GM12878 (cell line): ENCODE data around the gene YES1. TPM values are rescaled to one million over a fixed set of nuclear protein-coding genes. Genes with fewer than 3 reads are reported as not detected.
"Not testable (repeated sequence)": the region's sequence is repeated elsewhere in the genome, so short reads cannot be mapped to it uniquely, and the experiment has no call there.

Experiments
- ATAC-seq: fragments of 200-7000 bp; cut with Tn5 transposase; 3 replicates; pipeline ENCODE4 v1.9.1; 2020; ENCODE audit warnings: mild to moderate bottlenecking, moderate library complexity
- BruUV-seq: library from RNA; stranded (reverse); fragments of 400-500 nt; replicated peaks from 2 replicates; lab custom pipeline; 2021; lab: Mats Ljungman, UMichigan
- CTCF ChIA-PET: fragments of 300-600 bp; sonication (Branson Sonifier 250); formaldehyde crosslinking; extraction: SDS; loops from one replicate; lab custom pipeline; 2021; ENCODE audit warnings: inconsistent platforms; lab: Yijun Ruan, JAX
- POLR2A ChIA-PET: fragments of 350-600 bp; formaldehyde crosslinking; extraction: SDS; loops from one replicate; lab custom pipeline; 2021; ENCODE audit warnings: inconsistent platforms; lab: Charles Lee
- RAD21 ChIA-PET: fragments of 300-600 bp; sonication (Branson Sonifier 250); formaldehyde crosslinking; loops from one replicate; lab custom pipeline; 2023; ENCODE audit warnings: antibody characterized with exemption; ENCODE audit not compliant: unreplicated experiment; lab: Charles Lee
- SMC1A ChIA-PET: fragments of 300-600 bp; sonication (Branson Sonifier 250); formaldehyde crosslinking; loops from one replicate; lab custom pipeline; 2023; ENCODE audit not compliant: unreplicated experiment, uncharacterized antibody; lab: Charles Lee
- DNase-seq: peaks from one replicate; pipeline ENCODE4 v3.0.0-alpha.2; 2011; ENCODE audit warnings: low read depth, low spot score
- FAIRE-seq: peaks from 3 replicates; lab custom pipeline; 2011; peaks lifted over from hg19 to GRCh38; lab: Jason Lieb, UNC
- H2AFZ ChIP-seq: 2 replicates; pipeline ENCODE4 v1.6.0; 2011; ENCODE audit warnings: low read depth, low read length, control low read depth; ENCODE audit not compliant: control insufficient read depth
- H3K27ac ChIP-seq: 2 replicates; pipeline ENCODE4 v1.5.1; 2011; ENCODE audit warnings: control low read depth; ENCODE audit not compliant: control insufficient read depth, insufficient read depth
- H3K27me3 ChIP-seq, 2 experiments: replicated peaks in 1 of 2; 2 replicates each; pipeline versions ENCODE4 v1.6.0 to v1.6.1; 2011; ENCODE audit warnings: low read length in 1 of 2; ENCODE audit not compliant: control insufficient read depth in 2 of 2, insufficient read depth in 2 of 2
- H3K36me3 ChIP-seq, 2 experiments: 2 replicates each; pipeline ENCODE4 v1.5.1; 2011; ENCODE audit warnings: low read length in 1 of 2; ENCODE audit not compliant: control insufficient read depth in 2 of 2, insufficient read depth in 2 of 2
- H3K4me1 ChIP-seq: 2 replicates; pipeline ENCODE4 v1.6.1; 2011; ENCODE audit warnings: mild to moderate bottlenecking, low read length, moderate library complexity, mixed read lengths; ENCODE audit not compliant: control insufficient read depth, insufficient read depth
- H3K4me2 ChIP-seq: 2 replicates; pipeline ENCODE4 v1.6.0; 2011; ENCODE audit warnings: control low read depth; ENCODE audit not compliant: control insufficient read depth, insufficient read depth
- H3K4me3 ChIP-seq: fragments of 200-600 bp; sonication (generic); 2 replicates; pipeline ENCODE4 v1.5.1; 2016
- H3K79me2 ChIP-seq: 2 replicates; pipeline ENCODE4 v1.6.0; 2011; ENCODE audit warnings: low read length; ENCODE audit not compliant: control insufficient read depth, insufficient read depth
- H3K9ac ChIP-seq: 2 replicates; pipeline ENCODE4 v1.8.0; 2011; ENCODE audit warnings: low read length, control low read depth, mixed read lengths; ENCODE audit not compliant: control insufficient read depth, insufficient read depth
- H3K9me3 ChIP-seq: replicated peaks from 3 replicates; pipeline ENCODE4 v1.5.1; 2011; ENCODE audit warnings: mild to moderate bottlenecking, low read length; ENCODE audit not compliant: control insufficient read depth, insufficient read depth
- H4K20me1 ChIP-seq: 2 replicates; pipeline ENCODE4 v1.6.0; 2011; ENCODE audit not compliant: control insufficient read depth, insufficient read depth
- MXI1 ChIP-seq: fragments of 150-350 bp; IDR thresholded peaks from 2 replicates; pipeline ENCODE4 v1.6.1; 2011; ENCODE audit warnings: low read depth, mild to moderate bottlenecking, inconsistent platforms, low read length, improper control_type of control experiment
- SREBF2 ChIP-seq: IDR thresholded peaks from 2 replicates; pipeline ENCODE4 v1.6.1; 2012; ENCODE audit warnings: mild to moderate bottlenecking, low read length
- SRF ChIP-seq, 2 experiments: IDR thresholded peaks; 2 replicates each; pipeline ENCODE4 v1.6.1; 2011; ENCODE audit warnings: low read depth in 2 of 2, low read length in 2 of 2, mild to moderate bottlenecking in 1 of 2, moderate library complexity in 1 of 2
- TBL1XR1 ChIP-seq: IDR thresholded peaks from 2 replicates; pipeline ENCODE4 v1.6.1; 2012; ENCODE audit warnings: low read depth, low read length, improper control_type of control experiment
- TCF3 ChIP-seq: IDR thresholded peaks from 2 replicates; pipeline ENCODE4 v1.6.1; 2012; ENCODE audit warnings: low read depth, mild to moderate bottlenecking, low read length, borderline replicate concordance; ENCODE audit not compliant: insufficient read depth
- ZNF592 ChIP-seq: fragments of 450-650 bp; IDR thresholded peaks from 2 replicates; pipeline ENCODE4 v1.6.1; 2017; ENCODE audit warnings: mild to moderate bottlenecking, moderate library complexity
- ZNF687 ChIP-seq: fragments of 450-650 bp; IDR thresholded peaks from 2 replicates; pipeline ENCODE4 v1.6.1; 2017; ENCODE audit warnings: mild to moderate bottlenecking, moderate library complexity
- WGBS: methylation state at CpG from one replicate; pipeline ENCODE4 v1.1.6; 2016; ENCODE audit warnings: low lambda C conversion rate; ENCODE audit not compliant: insufficient replicate concordance, insufficient coverage; ENCODE audit errors: missing lambda C conversion rate; 5-methylcytosine and 5-hydroxymethylcytosine counted together
- in situ Hi-C: fragments of 300-500 bp; cut with MboI; formaldehyde crosslinking; loops from 9 replicates; pipeline ENCODE4 v1.14.3; 2018; ENCODE audit warnings: mixed read lengths
- intact Hi-C: fragments of 100-400 bp; cut with micrococcal nuclease; formaldehyde crosslinking; loops from one replicate; pipeline ENCODE4 v1.14.2; 2022; ENCODE audit not compliant: unreplicated experiment
- polyA plus RNA-seq, 11 experiments: library from polyadenylated mRNA; depleted of rRNA in 4 of 11; unstranded in 6 of 11; stranded (reverse) in 5 of 11; fragments of >200 nt; fragmentation: Nextera tagmentation in 4 of 11; fragmentation: Illumina TruSeq in 1 of 11; extraction: Ambion mirVana in 4 of 11; extraction: Trizol in 1 of 11; gene quantifications; 1 replicate in 1 of 11; 2 replicates in 10 of 11; pipeline versions ENCODE4 v1.2.1 to v1.2.3, GENCODE V29; 2011 to 2016; ENCODE audit warnings: inconsistent platforms in 2 of 11, missing spikeins in 2 of 11, low read depth in 1 of 11
- total RNA-seq, 4 experiments: library from RNA; depleted of rRNA in 3 of 4; stranded (reverse); fragments of >200 nt in 3 of 4; fragmentation: Illumina TruSeq in 1 of 4; extraction: Trizol in 1 of 4; gene quantifications; 2 replicates each; pipeline versions ENCODE4 v1.2.1 to v1.2.3, GENCODE V29; 2013 to 2021

Gene YES1
- total and polyA plus RNA-seq, 10 of the 15 experiments (the other 5 are each of a cell fraction or from before 2014, with no cell fraction given) = 2.3 to 7.9 (median 5.8) TPM

- no peak for TF ChIP-seq SRF (IDR thresholded peaks at IDR 0.05; ENCODE audit: low read depth in 2 of 2, low read length in 2 of 2)
- no peak for TF ChIP-seq SREBF2
- no peak for TF ChIP-seq MXI1
Measured at GRCh38 chr18:777021-777420, 35.0 kb downstream of the YES1 start (continued).

- H3K79me2 ChIP-seq, DNase-seq, H3K27ac ChIP-seq, H3K36me3 ChIP-seq, H3K9me3 ChIP-seq, H4K20me1 ChIP-seq, in situ Hi-C loops, CTCF ChIA-PET, H2AFZ ChIP-seq, H3K9ac ChIP-seq, intact Hi-C loops, ATAC-seq, BruUV-seq, H3K27me3 ChIP-seq, H3K4me1 ChIP-seq, H3K4me3 ChIP-seq, H3K4me2 ChIP-seq, RAD21 ChIA-PET, POLR2A ChIA-PET, FAIRE-seq: not testable (repeated sequence)
- SMC1A ChIA-PET = interaction anchor here (0.6 to 2.3 kb wide), 3 partner anchors 10 to 514 kb away, joined by 3 to 10 read pairs (median 4); no protein-coding TSS in a partner anchor
- whole genome bisulfite sequencing = 59% methylated on average over 4 of the region's 4 CpGs
Measured at GRCh38 chr18:776044-776443, 36.0 kb downstream of the YES1 start.

- ChIA-PET POLR2A (no interaction called here), SMC1A (interaction anchor here (1.5 kb wide), 1 partner anchor 8 kb away, joined by 4 read pairs; no protein-coding TSS in a partner anchor), CTCF (no interaction called here), RAD21 (no interaction called here)
- no peak overlapping the region for H3K4me3 ChIP-seq
- H3K9me3 ChIP-seq = no peaks in the 10 kb centered on the region
- H3K79me2 ChIP-seq = no peaks in the 10 kb centered on the region; the same call in none of the 2 replicates
- no peaks in the 10 kb centered on the region for H3K4me1 ChIP-seq
- intact Hi-C loops = no loop called here
- H3K27ac ChIP-seq = no peak overlapping the region
- H3K9ac ChIP-seq = no peak overlapping the region
- in situ Hi-C loops = no loop called here
- no peak for FAIRE-seq
- ATAC-seq = no peak
- H3K36me3 ChIP-seq = no peaks in the 10 kb centered on the region; a peak in 1 of 4 replicates
- no TSS peak for BruUV-seq
- H3K27me3 ChIP-seq = no peaks in the 10 kb centered on the region
- H2AFZ ChIP-seq = no peak overlapping the region
- WGBS = 100% methylated on average over 1 of the region's 1 CpG
- no peak overlapping the region for H3K4me2 ChIP-seq
- no peaks in the 10 kb centered on the region for H4K20me1 ChIP-seq
- no peak for DNase-seq
- no peak for TF ChIP-seq ZNF592
- no peak for TF ChIP-seq TBL1XR1
- no peak for TF ChIP-seq TCF3
- no peak for TF ChIP-seq ZNF687
Measured at GRCh38 chr18:774811-775210, 37.2 kb downstream of the YES1 start.
